Loucy (cell line): ENCODE data around the gene BARHL1.

Experiments
- H2AFZ ChIP-seq: fragments of 200-600 bp; sonication (generic); 2 replicates; pipeline ENCODE4 v1.6.0; 2016; ENCODE audit warnings: antibody characterized with exemption, mild to moderate bottlenecking, low read length, moderate library complexity
- H3F3A ChIP-seq: fragments of 200-600 bp; 2 replicates; pipeline ENCODE4 v1.6.0; 2016; ENCODE audit warnings: antibody characterized with exemption, low read depth, mild to moderate bottlenecking
- H3K27me3 ChIP-seq: fragments of 200-600 bp; sonication (generic); 2 replicates; pipeline ENCODE4 v1.6.1; 2014; ENCODE audit warnings: low read length, mild to moderate bottlenecking; ENCODE audit not compliant: insufficient read depth, poor library complexity, severe bottlenecking
- H3K36me3 ChIP-seq: fragments of 200-600 bp; sonication (generic); 2 replicates; pipeline ENCODE4 v1.6.1; 2016; ENCODE audit warnings: low read length; ENCODE audit not compliant: insufficient read depth
- H3K4me1 ChIP-seq: fragments of 200-600 bp; sonication (generic); 2 replicates; pipeline ENCODE4 v1.5.1; 2014; ENCODE audit warnings: low read length, mild to moderate bottlenecking; ENCODE audit not compliant: insufficient read depth, poor library complexity, severe bottlenecking
- H3K4me2 ChIP-seq: fragments of 200-600 bp; sonication (generic); 2 replicates; pipeline ENCODE4 v1.6.0; 2014; ENCODE audit warnings: antibody characterized with exemption, low read length, low read depth, mild to moderate bottlenecking; ENCODE audit not compliant: poor library complexity, severe bottlenecking
- H3K4me3 ChIP-seq: fragments of 200-600 bp; sonication (generic); 2 replicates; pipeline ENCODE4 v1.5.1; 2014; ENCODE audit warnings: low read length, mild to moderate bottlenecking, mixed read lengths; ENCODE audit not compliant: poor library complexity, severe bottlenecking
- H3K79me2 ChIP-seq: fragments of 200-600 bp; sonication (generic); 2 replicates; pipeline ENCODE4 v1.6.1; 2014; ENCODE audit warnings: low read length; ENCODE audit not compliant: insufficient read depth
- H3K9ac ChIP-seq: fragments of 200-600 bp; sonication (generic); 2 replicates; pipeline ENCODE4 v1.6.0; 2014; ENCODE audit warnings: mild to moderate bottlenecking, low read depth, low read length, moderate library complexity; ENCODE audit not compliant: poor library complexity, severe bottlenecking
- H3K9me2 ChIP-seq: fragments of 200-600 bp; sonication (generic); replicated peaks from 2 replicates; pipeline ENCODE4 v1.6.1; 2016; ENCODE audit warnings: low read depth, low read length, mixed read lengths
- H3K9me3 ChIP-seq: fragments of 200-600 bp; sonication (generic); 2 replicates; pipeline ENCODE4 v1.6.1; 2014; ENCODE audit warnings: mild to moderate bottlenecking, antibody characterized with exemption, low read length, low read depth; ENCODE audit not compliant: insufficient read depth
- H4K20me1 ChIP-seq: fragments of 200-600 bp; sonication (generic); 2 replicates; pipeline ENCODE4 v1.6.0; 2014; ENCODE audit warnings: antibody characterized with exemption, low read length, mild to moderate bottlenecking; ENCODE audit not compliant: insufficient read depth, poor library complexity, severe bottlenecking
- CTCF ChIP-seq: fragments of 200-600 bp; sonication (generic); conservative IDR thresholded peaks from 2 replicates; pipeline ENCODE4 v1.5.1; 2014; ENCODE audit warnings: mild to moderate bottlenecking, antibody characterized with exemption, low read length
- EZH2phosphoT487 ChIP-seq: fragments of 200-600 bp; IDR thresholded peaks from 2 replicates; pipeline ENCODE4 v1.6.1; 2018; ENCODE audit warnings: antibody characterized with exemption, mild to moderate bottlenecking, moderate library complexity, borderline replicate concordance

BARHL1 gene

GRCh38 chr9:132557159-132557558, 25.2 kb upstream of the BARHL1 start:
- H3K27me3 ChIP-seq = no peaks in the 10 kb centered on the region
- H3K9me3 ChIP-seq = no peaks in the 10 kb centered on the region
- H3F3A ChIP-seq = no peaks in the 10 kb centered on the region
- H3K9ac ChIP-seq = no peak overlapping the region
- no peak overlapping the region for H3K4me2 ChIP-seq
- H3K4me3 ChIP-seq = no peak overlapping the region
- no peaks in the 10 kb centered on the region for H3K79me2 ChIP-seq
- no peaks in the 10 kb centered on the region for H3K9me2 ChIP-seq
- H2AFZ ChIP-seq = no peak overlapping the region
- no peaks in the 10 kb centered on the region for H4K20me1 ChIP-seq
- H3K36me3 ChIP-seq = no peaks in the 10 kb centered on the region
- TF ChIP-seq CTCF (no peak), EZH2phosphoT487 (no peak)
- no peaks in the 10 kb centered on the region for H3K4me1 ChIP-seq

- TF ChIP-seq EZH2phosphoT487 (no peak), CTCF (no peak)
- Histone ChIP-seq H3K36me3 (no peaks in the 10 kb centered on the region), H3K9me3 (no peaks in the 10 kb centered on the region), H3K4me2 (no peak overlapping the region), H3K9ac (no peak overlapping the region), H3K79me2 (no peaks in the 10 kb centered on the region), H3K4me1 (no peaks in the 10 kb centered on the region), H3K4me3 (no peak overlapping the region), H3K9me2 (no peaks in the 10 kb centered on the region), H3F3A (no peaks in the 10 kb centered on the region), H2AFZ (no peak overlapping the region), H3K27me3 (no peaks in the 10 kb centered on the region), H4K20me1 (no peaks in the 10 kb centered on the region)
Measured at GRCh38 chr9:132559711-132560110, 22.7 kb upstream of the BARHL1 start.

- Histone ChIP-seq H3K4me2 (no peak overlapping the region), H2AFZ (no peak overlapping the region), H3K9me3 (no peaks in the 10 kb centered on the region), H3K79me2 (no peaks in the 10 kb centered on the region), H3F3A (no peaks in the 10 kb centered on the region), H3K36me3 (no peaks in the 10 kb centered on the region), H3K9ac (no peak overlapping the region), H3K27me3 (no peaks in the 10 kb centered on the region), H3K4me3 (no peak overlapping the region), H4K20me1 (no peaks in the 10 kb centered on the region), H3K9me2 (no peaks in the 10 kb centered on the region), H3K4me1 (no peaks in the 10 kb centered on the region)
- no peak for TF ChIP-seq CTCF
- no peak for TF ChIP-seq EZH2phosphoT487
Measured at GRCh38 chr9:132560616-132561202, 21.7 kb upstream of the BARHL1 start.
